Inflammatory macrophage (primary cell): ENCODE measurements around the gene FBXO36.
"Not testable (repeated sequence)": the region's sequence is repeated elsewhere in the genome, so short reads cannot be mapped to it uniquely, and the experiment has no call there.

Experiments used
- DNase-seq, 2 donors: peaks; one replicate each; pipeline ENCODE4 v3.0.0-alpha.2; 2020 to 2022

Gene FBXO36

GRCh38 chr2:229914171-229914570, 8.1 kb upstream of the FBXO36 start:
- peak; percentile 44 to 60 for DNase-seq

DNA sequence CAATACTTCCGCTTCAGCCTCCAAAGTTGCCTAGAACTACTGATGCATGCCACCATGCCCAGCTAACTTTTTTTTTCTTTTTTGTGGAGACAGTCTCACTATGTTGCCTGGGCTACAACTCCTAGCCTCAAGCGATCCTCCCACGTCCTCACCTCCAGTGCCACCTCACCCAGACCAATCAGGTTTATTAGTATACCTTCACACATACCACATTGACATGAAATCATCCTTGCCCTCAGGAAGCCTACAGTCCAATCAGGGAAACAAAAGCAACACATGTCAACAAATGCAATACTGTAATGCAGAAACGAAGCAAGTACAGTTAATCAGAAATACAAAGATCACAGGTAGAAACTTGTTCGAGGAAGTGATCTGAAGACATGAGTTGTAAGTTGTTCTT, 4.5 kb upstream of the FBXO36 start:
- no peak for DNase-seq

- no peak for DNase-seq
Measured at GRCh38 chr2:229920011-229920641, 2.2 kb upstream of the FBXO36 start.

DNA sequence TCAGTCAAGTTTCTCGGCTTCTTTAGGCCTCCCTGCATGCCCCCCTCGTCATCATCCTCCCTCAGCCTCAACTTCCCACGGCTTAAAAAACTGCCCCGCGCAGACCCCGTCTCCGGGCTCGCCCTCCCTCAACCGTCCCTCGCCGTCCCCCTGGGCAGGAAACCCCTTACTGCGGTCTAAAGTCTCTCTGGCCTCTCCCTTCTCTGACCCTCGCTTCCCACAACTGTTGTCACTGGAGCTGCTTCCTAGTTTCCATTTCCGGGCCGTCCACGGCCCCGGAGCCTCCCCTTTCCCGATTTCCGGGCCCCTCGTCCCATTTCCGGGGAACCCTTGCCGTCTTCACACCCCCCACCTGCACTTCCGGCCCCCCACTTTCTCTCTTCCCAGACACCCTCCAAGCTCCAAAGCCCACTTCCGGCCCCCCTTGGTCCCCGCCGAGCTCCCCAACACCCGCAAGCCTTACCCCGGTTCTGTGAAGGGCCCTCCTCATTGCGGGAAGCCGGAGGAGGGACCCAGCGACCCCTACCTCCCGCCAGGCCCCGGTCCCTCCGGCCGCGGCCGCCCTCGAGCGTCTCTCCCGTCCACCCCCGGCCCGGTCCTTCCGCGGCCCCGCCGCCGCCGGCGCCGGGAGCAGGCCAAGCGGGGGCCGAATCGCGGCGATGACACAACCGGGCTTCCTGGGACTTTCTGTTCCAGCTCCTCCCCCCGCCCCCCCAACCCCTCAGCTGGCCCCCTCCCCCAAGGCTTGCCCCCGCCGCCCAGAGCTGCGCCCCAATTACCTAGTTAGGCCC, 1.0 kb upstream of the FBXO36 start:
- DNase-seq: peak; percentile 55 to 73

GRCh38 chr2:229921892-229922448, 333 bp upstream of the FBXO36 start, which contains the start of gene TRIP12:
Gene TRIP12, minus strand, starts transcription at chr2:229922009. Its CDS starts 41,930 bp downstream, at chr2:229880079.
- peak; percentile 83 to 86 for DNase-seq

- DNase-seq: not testable (repeated sequence)
Measured at GRCh38 chr2:229924541-229924940, 2.2 kb downstream of the FBXO36 start.

GRCh38 chr2:229925201-229925600, 2.9 kb downstream of the FBXO36 start:
- DNase-seq: no peak

GRCh38 chr2:229927817-229928321, 5.6 kb downstream of the FBXO36 start:
- no peak for DNase-seq

- no peak for DNase-seq
Measured at GRCh38 chr2:229930656-229931055, 8.4 kb downstream of the FBXO36 start.

DNA sequence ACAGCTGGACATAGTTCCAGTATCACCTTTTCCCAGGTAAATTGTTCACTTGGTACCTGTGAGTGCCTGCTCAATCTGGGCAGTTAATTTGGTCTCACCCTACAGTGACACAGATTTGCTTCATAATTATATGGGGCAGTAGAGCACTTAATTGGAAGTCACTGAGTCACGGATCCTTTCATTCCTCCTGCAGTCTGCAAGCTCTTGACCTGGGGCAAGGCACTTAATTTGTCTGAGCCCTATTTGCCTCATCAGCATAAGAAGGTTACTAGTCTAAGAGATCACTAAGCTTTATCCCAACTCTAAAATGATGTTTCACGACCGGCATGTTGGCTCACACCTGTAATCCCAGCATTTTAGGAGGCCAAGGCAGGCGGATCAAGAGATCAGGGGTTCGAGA, 8.9 kb downstream of the FBXO36 start:
- DNase-seq: no peak

GRCh38 chr2:229937537-229937936, 15.2 kb downstream of the FBXO36 start:
- no peak for DNase-seq

- no peak for DNase-seq
Measured at GRCh38 chr2:229942671-229943070, 20.4 kb downstream of the FBXO36 start.

- no peak for DNase-seq
Measured at GRCh38 chr2:229943171-229943570, 20.9 kb downstream of the FBXO36 start.

- peak; percentile 8 to 48 for DNase-seq
Measured at GRCh38 chr2:229943770-229944449, 21.6 kb downstream of the FBXO36 start.

DNA sequence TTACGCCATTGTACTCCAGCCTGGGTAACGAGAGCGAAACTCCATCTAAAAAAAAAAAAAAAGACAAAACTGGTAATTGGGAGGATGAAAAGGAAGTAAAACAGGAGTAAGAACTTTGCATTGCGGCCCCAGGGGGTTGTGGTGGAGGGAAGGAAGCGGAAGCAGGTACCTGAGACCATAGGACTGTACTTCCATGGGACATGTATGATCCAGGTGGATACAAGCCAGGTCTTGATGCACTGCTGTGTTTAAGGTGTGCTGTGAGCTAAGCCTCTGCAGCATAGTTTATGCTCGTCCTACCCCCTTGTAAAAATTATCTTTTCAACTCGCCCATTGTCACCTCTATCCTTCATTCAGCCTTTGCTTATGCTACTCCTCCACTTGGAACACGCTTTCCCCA, 23.7 kb downstream of the FBXO36 start:
- no peak for DNase-seq

GRCh38 chr2:229947544-229947943, 25.2 kb downstream of the FBXO36 start:
- DNase-seq: no peak

GRCh38 chr2:229952256-229952835, 30.0 kb downstream of the FBXO36 start:
- no peak for DNase-seq

- DNase-seq: no peak
Measured at GRCh38 chr2:229955663-229956062, 33.4 kb downstream of the FBXO36 start.

DNA sequence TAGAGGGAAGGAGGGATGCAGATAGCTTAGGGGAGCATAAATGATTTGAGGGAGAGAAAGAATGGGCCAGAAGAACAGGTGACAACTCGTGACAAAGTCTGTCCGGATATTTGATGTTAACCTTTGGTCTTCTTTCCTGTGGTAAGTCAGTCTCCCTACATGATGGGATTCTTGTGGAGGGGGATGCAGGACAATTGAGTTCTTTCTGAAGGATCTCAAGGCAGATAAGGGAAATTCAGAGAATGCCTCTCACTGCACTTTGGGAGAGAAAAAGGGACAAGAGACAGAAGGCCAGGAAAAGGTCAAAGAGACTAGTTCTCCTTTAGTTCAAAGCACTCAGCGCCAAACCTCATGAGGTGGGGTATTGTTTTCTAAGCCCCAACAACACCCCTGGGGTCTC, 34.2 kb downstream of the FBXO36 start:
- no peak for DNase-seq

- DNase-seq: not testable (repeated sequence)
Measured at GRCh38 chr2:229963596-229963995, 41.3 kb downstream of the FBXO36 start.

- no peak for DNase-seq
Measured at GRCh38 chr2:229969921-229970320, 47.6 kb downstream of the FBXO36 start.

GRCh38 chr2:229970406-229970805, 48.1 kb downstream of the FBXO36 start:
- no peak for DNase-seq
